ENCODE data around the gene AKAP12.
A peak's percentile ranks its signal among the peaks of the same experiment; 100 is the strongest.

AKAP12 gene

GRCh38 chr6:151317103-151317994 lies 77.6 kb downstream of the AKAP12 start:
- in situ Hi-C loops (cut with MboI; ENCODE audit: low pct_unique_long_range_greater_than_20kb, low sequenced_read_pairs, unreplicated experiment) = no loop called here
- DNase-seq (ENCODE audit: low spot score) = no peak
- TF ChIP-seq, protein P1, sequence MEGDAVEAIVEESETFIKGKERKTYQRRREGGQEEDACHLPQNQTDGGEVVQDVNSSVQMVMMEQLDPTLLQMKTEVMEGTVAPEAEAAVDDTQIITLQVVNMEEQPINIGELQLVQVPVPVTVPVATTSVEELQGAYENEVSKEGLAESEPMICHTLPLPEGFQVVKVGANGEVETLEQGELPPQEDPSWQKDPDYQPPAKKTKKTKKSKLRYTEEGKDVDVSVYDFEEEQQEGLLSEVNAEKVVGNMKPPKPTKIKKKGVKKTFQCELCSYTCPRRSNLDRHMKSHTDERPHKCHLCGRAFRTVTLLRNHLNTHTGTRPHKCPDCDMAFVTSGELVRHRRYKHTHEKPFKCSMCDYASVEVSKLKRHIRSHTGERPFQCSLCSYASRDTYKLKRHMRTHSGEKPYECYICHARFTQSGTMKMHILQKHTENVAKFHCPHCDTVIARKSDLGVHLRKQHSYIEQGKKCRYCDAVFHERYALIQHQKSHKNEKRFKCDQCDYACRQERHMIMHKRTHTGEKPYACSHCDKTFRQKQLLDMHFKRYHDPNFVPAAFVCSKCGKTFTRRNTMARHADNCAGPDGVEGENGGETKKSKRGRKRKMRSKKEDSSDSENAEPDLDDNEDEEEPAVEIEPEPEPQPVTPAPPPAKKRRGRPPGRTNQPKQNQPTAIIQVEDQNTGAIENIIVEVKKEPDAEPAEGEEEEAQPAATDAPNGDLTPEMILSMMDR (IDR thresholded peaks at IDR 0.05; ENCODE audit: extremely low read depth, insufficient read depth, missing control alignments) = no peak

DNA sequence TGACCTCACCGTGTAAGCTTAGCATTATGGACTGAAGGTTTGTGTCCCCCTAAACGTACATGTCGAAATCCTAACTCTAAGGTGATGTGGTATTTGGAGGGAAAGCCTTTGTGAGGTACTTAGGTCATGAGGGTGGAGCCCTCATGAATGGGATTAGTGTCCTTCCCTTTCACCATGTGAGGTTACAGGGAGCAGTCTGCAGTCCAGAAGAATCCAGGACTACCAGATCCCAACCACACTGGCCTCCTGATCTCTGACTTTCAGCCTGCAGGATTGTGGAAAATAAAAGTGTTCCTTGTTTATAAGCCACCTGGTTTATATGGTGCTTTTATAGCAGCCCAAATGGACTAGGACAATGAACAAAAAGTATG lies 78.2 kb downstream of the AKAP12 start:
- TF ChIP-seq, protein P1 (IDR thresholded peaks at IDR 0.05; ENCODE audit: extremely low read depth, insufficient read depth, missing control alignments) = no peak
- in situ Hi-C loops (cut with MboI; ENCODE audit: low pct_unique_long_range_greater_than_20kb, low sequenced_read_pairs, unreplicated experiment) = no loop called here
- DNase-seq (ENCODE audit: low spot score) = no peak

DNA sequence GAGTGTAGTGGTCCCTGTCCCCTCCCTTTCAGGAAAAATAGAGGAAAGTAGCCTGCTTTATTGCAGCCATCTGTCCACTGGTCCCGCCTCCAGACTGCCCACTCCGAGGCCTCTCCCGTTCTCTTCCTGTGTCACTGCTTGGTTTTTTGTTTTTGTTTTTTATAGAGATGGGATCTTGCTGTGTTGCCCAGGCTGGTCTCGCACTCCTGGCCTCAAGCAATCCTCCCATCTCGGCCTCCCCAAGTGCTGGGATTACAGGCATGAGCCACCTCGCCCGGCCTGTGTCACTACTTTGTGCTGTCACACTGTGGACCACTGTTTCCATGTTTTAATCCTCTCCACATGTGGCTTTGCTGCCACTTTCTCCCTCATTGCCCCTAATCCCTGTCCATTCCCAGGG lies 80.4 kb downstream of the AKAP12 start:
- TF ChIP-seq, protein P1 (IDR thresholded peaks at IDR 0.05; ENCODE audit: extremely low read depth, insufficient read depth, missing control alignments) = no peak
- no peak for DNase-seq (ENCODE audit: low spot score)
- in situ Hi-C loops (cut with MboI; ENCODE audit: low pct_unique_long_range_greater_than_20kb, low sequenced_read_pairs, unreplicated experiment) = loop anchor here (10.0 kb wide), 1 partner anchor 305 kb away; no protein-coding TSS in a partner anchor

- no peak for DNase-seq (ENCODE audit: low spot score)
- in situ Hi-C loops (cut with MboI; ENCODE audit: low pct_unique_long_range_greater_than_20kb, low sequenced_read_pairs, unreplicated experiment) = loop anchor here (10.0 kb wide), 1 partner anchor 307 kb away; no protein-coding TSS in a partner anchor
- TF ChIP-seq, protein P1 (IDR thresholded peaks at IDR 0.05; ENCODE audit: extremely low read depth, insufficient read depth, missing control alignments) = no peak
Measured at GRCh38 chr6:151321438-151321837, 81.7 kb downstream of the AKAP12 start.

GRCh38 chr6:151322570-151322969 lies 82.8 kb downstream of the AKAP12 start:
- no peak for DNase-seq (ENCODE audit: low spot score)
- in situ Hi-C loops (cut with MboI; ENCODE audit: low pct_unique_long_range_greater_than_20kb, low sequenced_read_pairs, unreplicated experiment) = loop anchor here (10.0 kb wide), 1 partner anchor 308 kb away; no protein-coding TSS in a partner anchor

GRCh38 chr6:151323791-151324487 lies 84.2 kb downstream of the AKAP12 start:
- TF ChIP-seq, protein P1 (IDR thresholded peaks at IDR 0.05; ENCODE audit: extremely low read depth, insufficient read depth, missing control alignments) = peak; percentile 96
- in situ Hi-C loops (cut with MboI; ENCODE audit: low pct_unique_long_range_greater_than_20kb, low sequenced_read_pairs, unreplicated experiment) = loop anchor here (10.0 kb wide), 1 partner anchor 309 kb away; no protein-coding TSS in a partner anchor
- peak; percentile 79 for DNase-seq (ENCODE audit: low spot score)

More at GRCh38 chr6:151322570-151322969, 82.8 kb downstream of the AKAP12 start:
- TF ChIP-seq, protein P1 (IDR thresholded peaks at IDR 0.05; ENCODE audit: extremely low read depth, insufficient read depth, missing control alignments) = no peak

Measured in GM13977 (cell line).